GM23338 (cell line): Measurements from ENCODE around the gene AGBL4. TPM values are rescaled to one million over a fixed set of nuclear protein-coding genes. Genes with fewer than 3 reads are reported as not detected.

Source experiments
- ATAC-seq: fragments of 200-7000 bp; cut with Tn5 transposase; 3 replicates; pipeline ENCODE4 v1.9.1; 2020
- DNase-seq: peaks from one replicate; pipeline ENCODE4 v3.0.0-alpha.2; 2015; ENCODE audit warnings: low spot score
- H2AFZ ChIP-seq: fragments of 200-600 bp; sonication (generic); 2 replicates; pipeline ENCODE4 v1.8.0; 2016; ENCODE audit warnings: antibody characterized with exemption, mild to moderate bottlenecking, moderate library complexity
- H3F3A ChIP-seq: fragments of 200-600 bp; sonication (generic); replicated peaks from 2 replicates; pipeline ENCODE4 v1.8.0; 2017; ENCODE audit warnings: antibody characterized with exemption, mixed run types, low read depth
- H3K27ac ChIP-seq: fragments of 200-600 bp; sonication (generic); 2 replicates; pipeline ENCODE4 v1.6.1; 2016; ENCODE audit warnings: low read depth
- H3K27me3 ChIP-seq: fragments of 200-600 bp; sonication (generic); 2 replicates; pipeline ENCODE4 v1.8.0; 2016; ENCODE audit warnings: mild to moderate bottlenecking, mixed run types, moderate library complexity; ENCODE audit not compliant: insufficient read depth
- H3K36me3 ChIP-seq: fragments of 200-600 bp; sonication (generic); 2 replicates; pipeline ENCODE4 v1.8.0; 2016; ENCODE audit warnings: mild to moderate bottlenecking; ENCODE audit not compliant: insufficient read depth
- H3K4me1 ChIP-seq: fragments of 200-600 bp; sonication (generic); 2 replicates; pipeline ENCODE4 v1.8.0; 2016; ENCODE audit warnings: mild to moderate bottlenecking, moderate library complexity; ENCODE audit not compliant: insufficient read depth
- H3K4me2 ChIP-seq: fragments of 200-600 bp; sonication (generic); 2 replicates; pipeline ENCODE4 v1.7.1; 2017; ENCODE audit warnings: mixed run types
- H3K4me3 ChIP-seq: fragments of 200-600 bp; sonication (generic); 2 replicates; pipeline ENCODE4 v1.6.1; 2016; ENCODE audit warnings: mixed run types
- H3K79me2 ChIP-seq: fragments of 200-600 bp; sonication (generic); replicated peaks from 2 replicates; pipeline ENCODE4 v1.8.0; 2017; ENCODE audit warnings: mild to moderate bottlenecking; ENCODE audit not compliant: insufficient read depth
- H3K9me2 ChIP-seq: fragments of 200-600 bp; sonication (generic); 2 replicates; pipeline ENCODE4 v1.8.0; 2017; ENCODE audit not compliant: insufficient read depth
- H4K20me1 ChIP-seq: fragments of 200-600 bp; sonication (generic); replicated peaks from 2 replicates; pipeline ENCODE4 v1.8.0; 2017; ENCODE audit warnings: mild to moderate bottlenecking; ENCODE audit not compliant: insufficient read depth
- H3K27ac Mint-ChIP-seq: 2 replicates; pipeline ENCODE4 v1.8.0; 2020; ENCODE audit warnings: inconsistent platforms, mild to moderate bottlenecking, moderate library complexity, mixed read lengths
- H3K27me3 Mint-ChIP-seq: 3 replicates; pipeline ENCODE4 v1.8.0; 2022; ENCODE audit warnings: low read depth, mild to moderate bottlenecking, moderate library complexity, mixed read lengths, inconsistent platforms; ENCODE audit not compliant: insufficient read depth, poor library complexity
- H3K36me3 Mint-ChIP-seq: 3 replicates; pipeline ENCODE4 v1.8.0; 2021; ENCODE audit warnings: low read depth, mild to moderate bottlenecking, inconsistent platforms, moderate library complexity, mixed read lengths
- H3K4me1 Mint-ChIP-seq: 3 replicates; pipeline ENCODE4 v1.8.0; 2020; ENCODE audit warnings: mild to moderate bottlenecking, inconsistent platforms, mixed read lengths
- H3K4me3 Mint-ChIP-seq: 3 replicates; pipeline ENCODE4 v1.8.0; 2021; ENCODE audit warnings: moderate library complexity, mild to moderate bottlenecking, inconsistent platforms, mixed read lengths
- H3K9me3 Mint-ChIP-seq: 3 replicates; pipeline ENCODE4 v1.8.0; 2020; ENCODE audit warnings: moderate library complexity, mild to moderate bottlenecking, inconsistent platforms, mixed read lengths
- CREB1 ChIP-seq: fragments of 250-450 bp; sonication (Bioruptor Pico); IDR thresholded peaks from 2 replicates; pipeline ENCODE4 v1.5.0; 2020; ENCODE audit warnings: low read depth, mild to moderate bottlenecking, moderate library complexity
- CTCF ChIP-seq, 2 experiments: fragments of 200-600 bp in 1 of 2; sonication (generic) in 1 of 2; conservative IDR thresholded peaks; 2 replicates each; pipeline versions ENCODE4 v1.5.1 to v1.6.1; 2016 to 2017; ENCODE audit warnings: antibody characterized with exemption in 2 of 2, low read depth in 2 of 2, mild to moderate bottlenecking in 2 of 2, moderate library complexity in 1 of 2
- ETS1 ChIP-seq: IDR thresholded peaks from 2 replicates; pipeline ENCODE4 v1.6.1; 2016; ENCODE audit warnings: antibody characterized with exemption
- EZH2 ChIP-seq: fragments of 200-600 bp; sonication (generic); IDR thresholded peaks from one replicate; pipeline ENCODE4 v1.8.0; 2017; ENCODE audit warnings: antibody characterized with exemption, mild to moderate bottlenecking, low read depth; ENCODE audit not compliant: unreplicated experiment
- EZH2phosphoT487 ChIP-seq: fragments of 200-600 bp; sonication (generic); IDR thresholded peaks from one replicate; pipeline ENCODE4 v1.8.1; 2018; ENCODE audit warnings: antibody characterized with exemption; ENCODE audit not compliant: unreplicated experiment
- JUNB ChIP-seq: IDR thresholded peaks from one replicate; pipeline ENCODE4 v1.6.1; 2016; ENCODE audit warnings: antibody characterized with exemption; ENCODE audit not compliant: unreplicated experiment
- NANOG ChIP-seq: IDR thresholded peaks from 2 replicates; pipeline ENCODE4 v1.6.1; 2016; ENCODE audit warnings: antibody characterized with exemption, borderline replicate concordance
- POLR2AphosphoS5 ChIP-seq: IDR thresholded peaks from 2 replicates; pipeline ENCODE4 v1.6.1; 2016; ENCODE audit warnings: antibody characterized with exemption, low read depth
- STAT1 ChIP-seq: IDR thresholded peaks from one replicate; pipeline ENCODE4 v1.6.1; 2016; ENCODE audit warnings: antibody characterized with exemption; ENCODE audit not compliant: unreplicated experiment
- ZNF331 ChIP-seq: fragments of 250-450 bp; sonication (Bioruptor Pico); IDR thresholded peaks from 2 replicates; pipeline ENCODE4 v1.5.0; 2020; ENCODE audit warnings: low read depth, mild to moderate bottlenecking, moderate library complexity
- ZNF462 ChIP-seq: fragments of 250-450 bp; sonication (Bioruptor Pico); IDR thresholded peaks from 2 replicates; pipeline ENCODE4 v1.5.0; 2020; ENCODE audit warnings: mild to moderate bottlenecking, moderate library complexity
- polyA plus RNA-seq: library from polyadenylated mRNA; unstranded; fragments of >200 nt; fragmentation: Nextera tagmentation; extraction: Ambion mirVana; gene quantifications from 2 replicates; pipeline ENCODE4 v1.2.1, GENCODE V29; 2016
- total RNA-seq: library from RNA; depleted of rRNA; stranded (reverse); fragments of >200 nt; shearing (Covaris generic); gene quantifications from 2 replicates; pipeline ENCODE4 v1.2.3, GENCODE V29; 2014

Gene AGBL4
- total and polyA plus RNA-seq, 2 experiments from 2014 or later = 0.91 to 1.5 TPM

DNA sequence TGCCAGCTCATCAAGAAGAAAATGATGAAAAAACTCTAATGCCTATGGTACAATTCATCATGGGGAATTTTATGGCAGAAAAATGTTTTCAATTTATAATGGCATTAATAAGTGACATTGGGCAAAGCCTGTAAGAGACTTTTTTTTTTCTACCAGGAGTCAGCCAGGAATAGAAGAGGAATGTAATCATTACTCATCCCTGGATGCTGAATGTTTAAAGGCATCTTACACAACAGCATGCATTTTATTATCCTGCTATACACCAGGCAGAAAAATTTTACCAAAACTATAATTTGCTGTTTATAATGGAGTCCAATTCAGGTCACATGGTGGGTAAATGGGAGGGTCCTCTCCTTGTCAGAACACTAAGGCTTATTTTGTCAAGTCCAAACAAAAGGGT lies 1057.2 kb downstream of the AGBL4 start:
- TF ChIP-seq CTCF (conservative IDR thresholded peaks at IDR 0.05; ENCODE audit: low read depth in 2 of 2) (no peak), ETS1 (no peak), NANOG (no peak), ZNF331 (no peak), EZH2phosphoT487 (no peak), CREB1 (CRISPR knock-in tag) (no peak), JUNB (no peak), EZH2 (no peak)
- Histone ChIP-seq H4K20me1 (no peaks in the 10 kb centered on the region), H3K4me2 (no peak overlapping the region), H3K27ac (no peak overlapping the region), H3K4me1 (no peaks in the 10 kb centered on the region), H2AFZ (no peak overlapping the region), H3F3A (no peaks in the 10 kb centered on the region), H3K36me3 (no peaks in the 10 kb centered on the region), H3K4me3 (no peak overlapping the region), H3K9me2 (no peaks in the 10 kb centered on the region), H3K27me3 (no peaks in the 10 kb centered on the region), H3K79me2 (no peaks in the 10 kb centered on the region)
- no peak overlapping the region for H3K4me3 Mint-ChIP-seq
- ATAC-seq (no peak), DNase-seq (no peak)
- no peaks in the 10 kb centered on the region for H3K27me3 Mint-ChIP-seq
- H3K9me3 Mint-ChIP-seq = peaks cover 35% of the 10 kb centered on the region
- no peaks in the 10 kb centered on the region for H3K4me1 Mint-ChIP-seq
- no peaks in the 10 kb centered on the region for H3K36me3 Mint-ChIP-seq
- no peak overlapping the region for H3K27ac Mint-ChIP-seq

- no peaks in the 10 kb centered on the region for H3K27me3 ChIP-seq
- H2AFZ ChIP-seq = no peak overlapping the region
- H3K79me2 ChIP-seq = no peaks in the 10 kb centered on the region
- Mint-ChIP-seq H3K36me3 (no peaks in the 10 kb centered on the region), H3K4me3 (no peak overlapping the region), H3K27me3 (peaks cover 2% of the 10 kb centered on the region), H3K4me1 (no peaks in the 10 kb centered on the region; the same call in 2 of the 3 replicates), H3K9me3 (peaks cover 30% of the 10 kb centered on the region), H3K27ac (no peak overlapping the region)
- H3K36me3 ChIP-seq = no peaks in the 10 kb centered on the region
- ATAC-seq (no peak), DNase-seq (no peak)
- no peak overlapping the region for H3K4me3 ChIP-seq
- H3K4me1 ChIP-seq = no peaks in the 10 kb centered on the region
- no peaks in the 10 kb centered on the region for H3K9me2 ChIP-seq
- H3F3A ChIP-seq = no peaks in the 10 kb centered on the region
- TF ChIP-seq JUNB (no peak), POLR2AphosphoS5 (no peak), EZH2phosphoT487 (no peak), ETS1 (no peak), ZNF462 (CRISPR knock-in tag) (no peak), STAT1 (no peak), EZH2 (no peak)
- H4K20me1 ChIP-seq = no peaks in the 10 kb centered on the region
- no peak overlapping the region for H3K4me2 ChIP-seq
- H3K27ac ChIP-seq = no peak overlapping the region
These were observed 1063.4 kb downstream of the AGBL4 start for GRCh38 chr1:48960320-48960719.
